AG08395 (cell line): Measurements from ENCODE around the gene RAI1.
A peak's percentile ranks its signal among the peaks of the same experiment; 100 is the strongest.

Experiments
- DNase-seq: peaks from one replicate; pipeline ENCODE4 v3.0.0; 2012; ENCODE audit warnings: mixed read lengths, low spot score

Gene RAI1

GRCh38 chr17:17830740-17831207 lies 149.5 kb downstream of the RAI1 start:
- no peak for DNase-seq

DNA sequence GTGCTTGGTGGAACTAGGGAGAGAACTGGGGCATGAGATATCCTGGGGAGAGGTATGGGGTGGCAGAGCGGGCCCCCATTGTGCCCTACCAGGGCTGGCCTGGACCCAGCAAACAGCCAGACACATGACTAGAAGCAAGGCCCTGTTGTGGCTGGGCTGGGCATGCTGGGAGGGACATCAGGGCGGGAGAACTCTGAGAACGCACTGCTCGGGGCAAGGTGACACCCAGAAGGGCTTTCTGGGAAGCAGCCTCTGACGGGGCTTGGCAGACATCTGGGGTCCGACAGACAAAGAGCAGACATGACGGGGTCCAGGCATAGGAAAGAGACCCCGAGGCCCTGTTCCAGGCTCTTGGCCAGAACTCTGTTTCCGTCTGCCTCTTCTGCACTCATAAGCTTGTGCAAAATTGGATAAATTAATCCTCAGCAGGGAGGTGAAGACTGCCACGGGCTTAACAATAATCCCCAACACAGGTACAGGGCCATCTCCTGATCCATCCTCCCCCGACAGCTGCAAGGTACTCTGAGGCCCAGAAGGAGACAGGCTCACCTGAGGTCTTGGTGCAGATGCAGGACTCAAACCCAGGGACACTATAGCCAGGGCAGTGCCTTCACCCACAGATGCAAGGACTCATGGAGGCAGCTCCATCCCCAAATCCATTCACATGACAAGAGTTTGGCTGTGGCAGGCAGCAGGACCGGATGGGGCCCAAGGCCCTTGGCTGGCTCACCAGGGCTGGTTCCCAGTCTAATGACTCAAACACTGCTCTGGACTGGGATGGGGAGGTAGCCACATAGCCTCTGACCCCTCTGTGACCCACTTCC lies 150.2 kb downstream of the RAI1 start:
- DNase-seq: no peak

- DNase-seq: no peak
These were observed 150.7 kb downstream of the RAI1 start for GRCh38 chr17:17832032-17832363.

- DNase-seq: no peak
These were observed 152.6 kb downstream of the RAI1 start for GRCh38 chr17:17833658-17834357.

DNA sequence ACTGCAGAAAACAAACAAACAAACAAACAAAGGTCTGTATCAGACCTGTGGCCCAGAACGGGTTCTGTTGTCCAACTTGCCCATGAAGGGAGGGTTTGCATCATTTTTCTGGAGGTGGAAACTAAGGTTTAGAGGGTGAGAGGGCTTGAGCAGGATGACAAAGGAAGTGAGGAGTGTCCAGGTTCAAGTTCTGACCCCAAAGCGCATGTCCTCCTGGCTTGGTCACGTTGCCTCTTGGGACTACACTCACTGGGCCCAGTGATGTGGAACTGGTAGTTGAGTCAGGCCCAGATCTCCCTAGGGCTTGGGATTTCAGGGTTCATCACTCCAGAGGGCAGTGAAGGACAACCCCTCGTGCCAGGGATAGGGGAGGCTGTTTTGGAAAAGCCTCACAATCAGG lies 153.7 kb downstream of the RAI1 start:
- DNase-seq: no peak

DNA sequence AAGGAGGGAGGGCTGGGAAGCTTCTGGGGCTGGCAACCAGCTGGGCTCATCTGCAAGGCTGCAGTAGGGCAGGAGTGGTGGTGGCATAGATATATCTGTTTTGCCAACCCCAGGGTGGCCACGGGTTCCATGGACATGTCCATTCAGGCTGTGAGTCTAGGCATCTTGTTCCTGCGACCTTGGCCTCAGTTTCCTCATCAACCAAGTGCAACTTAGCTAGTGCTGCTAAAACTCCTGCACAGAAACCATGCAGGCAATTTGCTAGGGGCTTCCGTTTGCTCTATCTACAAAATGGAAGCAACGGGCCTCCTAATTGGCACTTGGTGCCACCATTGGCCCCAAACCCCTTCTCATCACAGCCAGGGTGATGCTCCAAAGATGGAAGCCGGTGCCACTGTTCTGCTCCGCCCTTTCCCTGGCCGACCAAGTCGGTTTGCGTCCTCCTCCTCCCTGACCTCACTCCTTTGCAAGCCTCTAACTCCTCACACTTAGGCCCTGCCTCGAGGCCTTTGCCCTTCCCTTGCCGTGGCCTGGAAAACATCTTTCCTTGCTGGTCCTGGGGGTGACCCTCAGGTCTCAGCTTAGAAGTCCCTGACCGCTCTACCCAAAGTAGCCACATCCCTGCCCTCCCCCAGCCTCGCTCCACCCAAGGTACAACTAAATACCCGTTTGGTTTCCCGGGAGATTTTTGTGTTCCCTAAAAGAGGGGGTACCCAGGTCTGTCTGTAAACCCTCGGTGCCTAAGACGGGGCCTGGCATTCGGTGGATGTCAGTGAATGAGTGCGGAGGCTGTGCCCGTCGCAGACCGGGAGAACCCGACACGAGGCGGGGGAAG lies 154.4 kb downstream of the RAI1 start:
- no peak for DNase-seq

- DNase-seq: peak; percentile 97
These were observed 155.1 kb downstream of the RAI1 start for GRCh38 chr17:17836250-17836817.

DNA sequence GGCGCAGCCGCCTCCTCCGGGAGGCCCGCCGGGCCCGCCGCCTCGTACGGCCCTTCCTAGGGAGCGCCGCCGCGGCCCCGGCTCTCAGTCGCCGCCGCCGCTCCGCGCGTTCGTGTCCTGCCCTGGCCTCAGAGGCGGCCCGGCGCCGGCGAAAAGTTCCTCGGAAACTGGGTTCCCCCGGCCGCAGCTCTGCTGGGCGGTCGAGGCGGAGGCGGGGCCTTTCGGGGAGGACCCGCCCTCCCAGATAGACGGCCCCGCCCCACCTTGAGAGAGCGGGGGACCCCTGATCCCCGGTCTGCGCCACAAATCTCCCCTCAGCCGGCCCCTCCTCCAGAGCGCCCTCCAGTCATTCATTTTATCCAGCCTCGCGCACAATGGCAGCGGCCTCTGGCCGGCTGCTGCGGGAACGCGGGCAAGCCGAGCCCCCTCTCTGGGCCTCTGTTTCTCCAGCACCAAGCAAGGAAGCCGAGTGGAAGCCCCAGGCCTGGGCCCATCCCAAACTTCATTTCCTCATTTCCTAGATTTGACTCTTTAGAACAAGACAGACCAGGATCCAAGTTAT lies 155.6 kb downstream of the RAI1 start, which contains the start of gene SREBF1:
Gene SREBF1 (minus strand): TSS at position 169 of the 562 bp plus-strand sequence. CDS start 169 bp downstream, outside the sequence.
- peak; percentile 52 for DNase-seq

DNA sequence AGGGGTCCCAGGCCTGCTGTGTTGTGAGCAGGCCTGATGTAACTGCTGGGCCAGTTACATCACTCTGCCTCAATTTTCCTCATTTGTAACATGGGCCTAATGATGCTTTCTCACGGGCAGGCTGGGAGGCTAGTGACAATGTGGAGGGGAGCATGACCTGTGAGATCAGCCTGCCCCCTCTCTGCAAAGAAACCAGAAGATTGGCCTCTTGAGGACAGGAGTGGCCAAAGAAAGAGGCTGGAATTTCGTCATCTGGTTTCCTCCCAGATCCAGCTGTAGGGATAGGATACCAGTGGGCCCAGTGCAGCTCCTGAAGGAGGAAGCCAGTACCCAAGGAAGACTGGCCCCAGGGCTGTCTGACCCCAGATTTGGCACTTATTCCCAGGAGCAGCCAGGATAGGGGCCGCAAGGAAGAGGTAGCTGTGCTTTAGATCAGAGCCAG lies 156.1 kb downstream of the RAI1 start:
- DNase-seq: peak; percentile 74

- peak; percentile 19 for DNase-seq
These were observed 157.0 kb downstream of the RAI1 start for GRCh38 chr17:17837966-17838962.

GRCh38 chr17:17839791-17840707 lies 158.8 kb downstream of the RAI1 start:
- peak; percentile 93 for DNase-seq

- DNase-seq: peak; percentile 38
These were observed 159.7 kb downstream of the RAI1 start for GRCh38 chr17:17840751-17841591.

DNA sequence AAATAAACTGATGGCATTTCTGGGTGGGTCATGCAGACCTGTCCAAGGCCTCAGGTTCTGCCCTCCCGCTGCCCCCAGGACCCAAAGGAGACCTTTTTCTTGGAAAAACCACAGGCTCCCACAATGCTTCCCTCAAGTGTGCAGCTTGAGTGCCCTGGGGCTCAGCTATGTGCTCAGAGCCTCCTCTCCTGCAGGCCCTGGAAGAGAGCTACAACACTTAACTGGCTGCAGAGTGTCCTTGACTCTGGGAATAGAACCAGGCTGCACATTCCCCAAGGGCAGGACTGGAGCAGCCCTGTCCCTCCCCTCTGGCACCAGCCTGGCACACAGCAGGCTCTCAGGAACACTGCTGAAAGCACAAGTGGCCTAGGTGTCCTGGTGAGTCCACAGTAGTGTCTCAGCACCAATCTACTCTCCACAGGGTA lies 160.4 kb downstream of the RAI1 start:
- no peak for DNase-seq

DNA sequence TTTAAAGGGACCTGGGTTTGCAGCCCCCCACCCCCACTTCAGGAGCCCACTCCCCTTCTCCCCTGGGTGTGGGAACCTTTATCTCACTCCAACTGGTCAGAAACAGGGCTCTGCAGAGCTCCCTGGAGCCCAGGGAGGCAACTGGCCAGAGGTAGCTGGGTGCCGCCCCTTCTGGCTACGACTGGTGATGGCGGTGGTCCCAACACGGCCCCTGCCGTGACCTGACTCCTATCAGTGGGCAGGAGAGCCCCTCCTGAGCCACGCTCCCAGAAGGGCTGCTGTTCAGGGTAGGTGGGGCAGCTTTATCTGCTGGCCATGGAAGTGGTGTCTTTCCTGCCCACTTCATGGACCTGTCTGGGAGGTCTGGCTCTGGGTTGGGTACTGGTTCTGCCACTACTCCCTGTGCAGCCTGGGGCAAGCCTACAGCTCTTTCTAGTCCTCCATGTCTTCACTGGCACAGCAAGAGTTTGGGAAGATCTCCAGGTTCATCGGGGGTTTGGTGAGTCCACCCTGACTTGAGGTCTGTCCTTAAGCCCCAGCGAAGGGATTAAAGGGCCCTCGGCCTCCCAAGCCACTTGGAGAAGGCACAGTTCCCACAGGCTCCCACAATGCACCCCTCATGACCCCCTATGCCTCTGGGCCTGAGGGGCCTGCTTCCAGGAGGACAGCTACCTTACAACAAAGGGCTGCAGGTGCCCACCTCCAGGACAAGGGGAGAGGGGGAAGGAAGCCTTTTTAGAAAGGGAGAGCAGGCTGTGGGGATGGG lies 161.0 kb downstream of the RAI1 start:
- no peak for DNase-seq

- DNase-seq: no peak
These were observed 161.8 kb downstream of the RAI1 start for GRCh38 chr17:17843096-17843495.

GRCh38 chr17:17844079-17844478 lies 162.8 kb downstream of the RAI1 start:
- DNase-seq: no peak

- DNase-seq: no peak
These were observed 163.2 kb downstream of the RAI1 start for GRCh38 chr17:17844500-17844899.
